ENCODE data around the gene DUSP5. TPM values are rescaled to one million over a fixed set of nuclear protein-coding genes. Genes with fewer than 3 reads are reported as not detected.

Gene DUSP5
- 22.6 and 26.9 TPM in 2 replicates for total RNA-seq

GRCh38 chr10:110497438-110498086 is at the start of gene DUSP5:
Gene DUSP5, plus strand, starts transcription at chr10:110497907. Its CDS starts 215 bp downstream, at chr10:110498122.

Other genes with a start within 250 kb of the DUSP5 start
- gene SMNDC1, start 193.0 kb upstream of the DUSP5 start, total RNA-seq, result 3.0 and 4.6 TPM in 2 replicates
- gene SMC3, start 69.8 kb downstream of the DUSP5 start, total RNA-seq, result 7.9 and 17.8 TPM in 2 replicates
- 1.4 and 1.6 TPM in 2 replicates for gene RBM20, start 146.4 kb downstream of the DUSP5 start, total RNA-seq